ENCODE measurements around the gene NPIPB6.
A peak's percentile ranks its signal among the peaks of the same experiment; 100 is the strongest.
"Not testable (repeated sequence)": the region's sequence is repeated elsewhere in the genome, so short reads cannot be mapped to it uniquely, and the experiment has no call there.

NPIPB6 gene

GRCh38 chr16:28363408-28363807 lies at the start of gene NPIPB6:
NPIPB6 (minus strand) TSS chr16:28363508; CDS start chr16:28362822, 686 bp downstream.
- CTCF ChIA-PET; POLR2A ChIA-PET; H3K4me3 ChIP-seq (ENCODE audit: low read depth, low read length); DNase-seq (ENCODE audit: low read depth, low spot score): not testable (repeated sequence)

GRCh38 chr16:28403220-28404072 lies 40.1 kb upstream of the NPIPB6 start, which contains the start of gene EIF3CL:
EIF3CL (minus strand) TSS chr16:28403841; CDS start chr16:28403618, 223 bp downstream.
- POLR2A ChIA-PET, CTCF ChIA-PET: not testable (repeated sequence)

GRCh38 chr16:28392054-28392453 lies 28.7 kb upstream of the NPIPB6 start:
- POLR2A ChIA-PET, CTCF ChIA-PET: not testable (repeated sequence)

More at GRCh38 chr16:28403220-28404072, 40.1 kb upstream of the NPIPB6 start, which contains the start of gene EIF3CL:
- DNase-seq (ENCODE audit: low read depth, low spot score) = not testable (repeated sequence)
- peak within 1 kb of the TSS; percentile 56 for H3K4me3 ChIP-seq (ENCODE audit: low read depth, low read length)

GRCh38 chr16:28382177-28382867 lies 19.0 kb upstream of the NPIPB6 start:
- POLR2A ChIA-PET; H3K4me3 ChIP-seq (ENCODE audit: low read depth, low read length); DNase-seq (ENCODE audit: low read depth, low spot score); CTCF ChIA-PET: not testable (repeated sequence)

More at GRCh38 chr16:28392054-28392453, 28.7 kb upstream of the NPIPB6 start:
- not testable (repeated sequence) for DNase-seq (ENCODE audit: low read depth, low spot score); H3K4me3 ChIP-seq (ENCODE audit: low read depth, low read length)

- POLR2A ChIA-PET; CTCF ChIA-PET; DNase-seq (ENCODE audit: low read depth, low spot score): not testable (repeated sequence)
Measured at GRCh38 chr16:28377822-28378221, 14.5 kb upstream of the NPIPB6 start.

GRCh38 chr16:28377108-28377625 lies 13.9 kb upstream of the NPIPB6 start:
- CTCF ChIA-PET; POLR2A ChIA-PET; H3K4me3 ChIP-seq (ENCODE audit: low read depth, low read length); DNase-seq (ENCODE audit: low read depth, low spot score): not testable (repeated sequence)

More at GRCh38 chr16:28377822-28378221, 14.5 kb upstream of the NPIPB6 start:
- not testable (repeated sequence) for H3K4me3 ChIP-seq (ENCODE audit: low read depth, low read length)

- CTCF ChIA-PET; H3K4me3 ChIP-seq (ENCODE audit: low read depth, low read length); POLR2A ChIA-PET; DNase-seq (ENCODE audit: low read depth, low spot score): not testable (repeated sequence)
Measured at GRCh38 chr16:28375115-28375514, 11.8 kb upstream of the NPIPB6 start.

GRCh38 chr16:28374281-28374680 lies 11.0 kb upstream of the NPIPB6 start:
- DNase-seq (ENCODE audit: low read depth, low spot score); H3K4me3 ChIP-seq (ENCODE audit: low read depth, low read length); POLR2A ChIA-PET; CTCF ChIA-PET: not testable (repeated sequence)

- CTCF ChIA-PET = not testable (repeated sequence)
Measured at GRCh38 chr16:28367926-28368325, 4.6 kb upstream of the NPIPB6 start.

GRCh38 chr16:28364268-28365173 lies 1.2 kb upstream of the NPIPB6 start:
- CTCF ChIA-PET, POLR2A ChIA-PET: not testable (repeated sequence)

More at GRCh38 chr16:28367926-28368325, 4.6 kb upstream of the NPIPB6 start:
- POLR2A ChIA-PET; DNase-seq (ENCODE audit: low read depth, low spot score); H3K4me3 ChIP-seq (ENCODE audit: low read depth, low read length): not testable (repeated sequence)

GRCh38 chr16:28362600-28362999 lies 708 bp downstream of the NPIPB6 start:
- POLR2A ChIA-PET; H3K4me3 ChIP-seq (ENCODE audit: low read depth, low read length); CTCF ChIA-PET; DNase-seq (ENCODE audit: low read depth, low spot score): not testable (repeated sequence)

More at GRCh38 chr16:28364268-28365173, 1.2 kb upstream of the NPIPB6 start:
- not testable (repeated sequence) for DNase-seq (ENCODE audit: low read depth, low spot score); H3K4me3 ChIP-seq (ENCODE audit: low read depth, low read length)

- POLR2A ChIA-PET; CTCF ChIA-PET; H3K4me3 ChIP-seq (ENCODE audit: low read depth, low read length); DNase-seq (ENCODE audit: low read depth, low spot score): not testable (repeated sequence)
Measured at GRCh38 chr16:28338230-28338629, 25.1 kb downstream of the NPIPB6 start.

- H3K4me3 ChIP-seq (ENCODE audit: low read depth, low read length); POLR2A ChIA-PET; DNase-seq (ENCODE audit: low read depth, low spot score): not testable (repeated sequence)
- CTCF ChIA-PET = interaction anchor here (0.9 kb wide), 1 partner anchor 19 kb away, joined by 3 read pairs; no protein-coding TSS in a partner anchor
Measured at GRCh38 chr16:28336940-28337710, 26.2 kb downstream of the NPIPB6 start.

GRCh38 chr16:28335678-28336077 lies 27.6 kb downstream of the NPIPB6 start:
- CTCF ChIA-PET; DNase-seq (ENCODE audit: low read depth, low spot score); POLR2A ChIA-PET; H3K4me3 ChIP-seq (ENCODE audit: low read depth, low read length): not testable (repeated sequence)

GRCh38 chr16:28332632-28333031 lies 30.7 kb downstream of the NPIPB6 start:
- CTCF ChIA-PET; H3K4me3 ChIP-seq (ENCODE audit: low read depth, low read length); POLR2A ChIA-PET; DNase-seq (ENCODE audit: low read depth, low spot score): not testable (repeated sequence)

Data from AG04449 (cell line).